K562 (cell line): ENCODE measurements around the gene HSPB6. TPM values are rescaled to one million over a fixed set of nuclear protein-coding genes. Genes with fewer than 3 reads are reported as not detected.

Source experiments
- MAZ ChIP-seq, 2 experiments: fragments of 450-650 bp in 1 of 2; sonication (generic) in 1 of 2; formaldehyde crosslinking; IDR thresholded peaks in 1 of 2; conservative IDR thresholded peaks in 1 of 2; 2 replicates each; pipeline versions ENCODE4 v1.4.0 to v1.5.0; 2020; ENCODE audit warnings: mild to moderate bottlenecking in 1 of 2, missing genetic modification reagents in 1 of 2
- NR1H2 ChIP-seq: sonication (generic); formaldehyde crosslinking; IDR thresholded peaks from 2 replicates; pipeline ENCODE4 v1.4.0; 2020; ENCODE audit warnings: mild to moderate bottlenecking, missing genetic modification reagents
- SOX6 ChIP-seq: fragments of 450-650 bp; IDR thresholded peaks from 2 replicates; pipeline ENCODE4 v1.6.1; 2014; ENCODE audit warnings: mild to moderate bottlenecking
- SREBF1 ChIP-seq: fragments of 150-350 bp; IDR thresholded peaks from 2 replicates; pipeline ENCODE4 v1.6.1; 2014; ENCODE audit warnings: antibody characterized with exemption, low read depth, low read length, borderline replicate concordance
- WHSC1 ChIP-seq: IDR thresholded peaks from one replicate; pipeline ENCODE4 v1.6.1; 2012; ENCODE audit warnings: low read length, control low read depth, inconsistent platforms
- polyA plus RNA-seq, 8 experiments: library from polyadenylated mRNA; depleted of rRNA in 4 of 8; stranded (reverse) in 5 of 8; unstranded in 3 of 8; fragments of >200 nt; fragmentation: Nextera tagmentation in 2 of 8; fragmentation: Illumina TruSeq in 1 of 8; extraction: Ambion mirVana in 2 of 8; extraction: Trizol in 1 of 8; gene quantifications; 2 replicates each; pipeline versions ENCODE4 v1.2.1 to v1.2.3, GENCODE V29; 2011 to 2014; ENCODE audit warnings: inconsistent platforms in 1 of 8, missing spikeins in 1 of 8
- total RNA-seq, 7 experiments: library from RNA; depleted of rRNA in 6 of 7; stranded (reverse); fragments of >200 nt in 6 of 7; fragmentation: Illumina TruSeq in 2 of 7; extraction: Trizol in 2 of 7; gene quantifications; 2 replicates each; pipeline versions ENCODE4 v1.2.1 to v1.2.3, GENCODE V29; 2011 to 2021; ENCODE audit warnings: low replicate concordance in 1 of 7
- TF ChIP-seq, protein P1 (sequence below), 2 experiments: fragments of 450-650 bp in 1 of 2; sonication (generic) in 1 of 2; formaldehyde crosslinking in 1 of 2; IDR thresholded peaks; 2 replicates each; pipeline versions ENCODE4 v1.7.1 to v1.9.0; 2016 to 2022; ENCODE audit warnings: inconsistent platforms in 1 of 2, mild to moderate bottlenecking in 1 of 2, missing genetic modification reagents in 1 of 2
- TF ChIP-seq, protein P2 (sequence below), 2 experiments: fragments of 450-650 bp; IDR thresholded peaks; 2 replicates each; pipeline ENCODE4 v1.6.1; 2016; ENCODE audit warnings: mild to moderate bottlenecking in 2 of 2, borderline replicate concordance in 1 of 2, low read depth in 1 of 2, moderate library complexity in 1 of 2

Gene HSPB6
- total and polyA plus RNA-seq, 9 of the 15 experiments (the other 6 are each of a cell fraction or from before 2014, with no cell fraction given): 0.55 TPM; not detected in 8

DNA sequence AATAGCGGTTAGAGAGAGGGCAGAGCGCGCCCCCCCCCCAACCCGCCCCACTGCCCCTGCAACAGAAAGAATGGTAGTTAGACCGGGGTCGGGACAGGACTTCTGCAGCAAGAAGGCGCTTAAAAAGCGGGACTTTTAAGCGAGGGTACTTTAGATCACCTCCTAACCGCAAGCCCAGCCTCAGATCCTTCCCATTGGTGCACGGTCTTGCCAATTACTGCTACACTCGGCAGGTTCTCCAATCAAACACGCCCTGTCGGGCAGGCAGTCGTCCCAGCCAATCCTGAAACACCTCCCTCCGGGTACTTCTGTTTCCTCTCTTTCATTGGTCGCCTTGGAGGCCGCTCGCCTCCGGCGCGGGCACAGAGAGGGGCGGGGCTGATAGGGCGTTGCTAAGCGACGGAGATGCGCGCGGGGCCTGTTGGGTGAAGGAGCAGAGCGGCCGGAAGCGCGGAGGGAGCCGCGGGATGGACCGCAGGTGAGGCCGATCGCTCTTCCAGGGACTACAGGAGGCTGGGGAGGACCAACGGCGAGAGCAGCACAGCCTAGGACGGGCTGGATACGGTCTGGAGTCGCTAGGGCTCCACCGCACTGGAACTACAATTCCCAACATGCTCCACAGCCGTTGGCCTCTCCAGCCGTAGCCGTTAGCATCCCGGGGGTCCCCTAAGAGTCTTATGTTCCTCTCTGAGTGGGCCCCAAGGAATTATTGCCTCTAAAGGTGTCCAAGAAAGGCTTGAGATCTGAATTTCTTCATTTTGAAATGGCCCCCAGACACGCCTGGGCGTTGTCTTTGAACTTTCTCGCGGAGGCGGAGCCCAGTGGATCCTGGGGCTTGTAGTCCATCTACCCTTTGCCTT, 1.1 kb upstream of the HSPB6 start, which contains the start of gene PROSER3 (continued):
- TF ChIP-seq, protein P1, sequence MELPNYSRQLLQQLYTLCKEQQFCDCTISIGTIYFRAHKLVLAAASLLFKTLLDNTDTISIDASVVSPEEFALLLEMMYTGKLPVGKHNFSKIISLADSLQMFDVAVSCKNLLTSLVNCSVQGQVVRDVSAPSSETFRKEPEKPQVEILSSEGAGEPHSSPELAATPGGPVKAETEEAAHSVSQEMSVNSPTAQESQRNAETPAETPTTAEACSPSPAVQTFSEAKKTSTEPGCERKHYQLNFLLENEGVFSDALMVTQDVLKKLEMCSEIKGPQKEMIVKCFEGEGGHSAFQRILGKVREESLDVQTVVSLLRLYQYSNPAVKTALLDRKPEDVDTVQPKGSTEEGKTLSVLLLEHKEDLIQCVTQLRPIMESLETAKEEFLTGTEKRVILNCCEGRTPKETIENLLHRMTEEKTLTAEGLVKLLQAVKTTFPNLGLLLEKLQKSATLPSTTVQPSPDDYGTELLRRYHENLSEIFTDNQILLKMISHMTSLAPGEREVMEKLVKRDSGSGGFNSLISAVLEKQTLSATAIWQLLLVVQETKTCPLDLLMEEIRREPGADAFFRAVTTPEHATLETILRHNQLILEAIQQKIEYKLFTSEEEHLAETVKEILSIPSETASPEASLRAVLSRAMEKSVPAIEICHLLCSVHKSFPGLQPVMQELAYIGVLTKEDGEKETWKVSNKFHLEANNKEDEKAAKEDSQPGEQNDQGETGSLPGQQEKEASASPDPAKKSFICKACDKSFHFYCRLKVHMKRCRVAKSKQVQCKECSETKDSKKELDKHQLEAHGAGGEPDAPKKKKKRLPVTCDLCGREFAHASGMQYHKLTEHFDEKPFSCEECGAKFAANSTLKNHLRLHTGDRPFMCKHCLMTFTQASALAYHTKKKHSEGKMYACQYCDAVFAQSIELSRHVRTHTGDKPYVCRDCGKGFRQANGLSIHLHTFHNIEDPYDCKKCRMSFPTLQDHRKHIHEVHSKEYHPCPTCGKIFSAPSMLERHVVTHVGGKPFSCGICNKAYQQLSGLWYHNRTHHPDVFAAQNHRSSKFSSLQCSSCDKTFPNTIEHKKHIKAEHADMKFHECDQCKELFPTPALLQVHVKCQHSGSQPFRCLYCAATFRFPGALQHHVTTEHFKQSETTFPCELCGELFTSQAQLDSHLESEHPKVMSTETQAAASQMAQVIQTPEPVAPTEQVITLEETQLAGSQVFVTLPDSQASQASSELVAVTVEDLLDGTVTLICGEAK (IDR thresholded peaks at IDR 0.05): peak; percentile 76
- TF ChIP-seq, protein P1 (CRISPR knock-in tag; IDR thresholded peaks at IDR 0.05): no peak
- TF ChIP-seq NR1H2 (CRISPR knock-in tag) (no peak), WHSC1 (no peak), MAZ (CRISPR knock-in tag; conservative IDR thresholded peaks at IDR 0.05 in 1 of 2, IDR thresholded peaks at IDR 0.05 in 1 of 2) (peak; percentile 62 to 77), SOX6 (no peak), SREBF1 (no peak; the same call in 1 of the 2 replicates)
- TF ChIP-seq, protein P2, sequence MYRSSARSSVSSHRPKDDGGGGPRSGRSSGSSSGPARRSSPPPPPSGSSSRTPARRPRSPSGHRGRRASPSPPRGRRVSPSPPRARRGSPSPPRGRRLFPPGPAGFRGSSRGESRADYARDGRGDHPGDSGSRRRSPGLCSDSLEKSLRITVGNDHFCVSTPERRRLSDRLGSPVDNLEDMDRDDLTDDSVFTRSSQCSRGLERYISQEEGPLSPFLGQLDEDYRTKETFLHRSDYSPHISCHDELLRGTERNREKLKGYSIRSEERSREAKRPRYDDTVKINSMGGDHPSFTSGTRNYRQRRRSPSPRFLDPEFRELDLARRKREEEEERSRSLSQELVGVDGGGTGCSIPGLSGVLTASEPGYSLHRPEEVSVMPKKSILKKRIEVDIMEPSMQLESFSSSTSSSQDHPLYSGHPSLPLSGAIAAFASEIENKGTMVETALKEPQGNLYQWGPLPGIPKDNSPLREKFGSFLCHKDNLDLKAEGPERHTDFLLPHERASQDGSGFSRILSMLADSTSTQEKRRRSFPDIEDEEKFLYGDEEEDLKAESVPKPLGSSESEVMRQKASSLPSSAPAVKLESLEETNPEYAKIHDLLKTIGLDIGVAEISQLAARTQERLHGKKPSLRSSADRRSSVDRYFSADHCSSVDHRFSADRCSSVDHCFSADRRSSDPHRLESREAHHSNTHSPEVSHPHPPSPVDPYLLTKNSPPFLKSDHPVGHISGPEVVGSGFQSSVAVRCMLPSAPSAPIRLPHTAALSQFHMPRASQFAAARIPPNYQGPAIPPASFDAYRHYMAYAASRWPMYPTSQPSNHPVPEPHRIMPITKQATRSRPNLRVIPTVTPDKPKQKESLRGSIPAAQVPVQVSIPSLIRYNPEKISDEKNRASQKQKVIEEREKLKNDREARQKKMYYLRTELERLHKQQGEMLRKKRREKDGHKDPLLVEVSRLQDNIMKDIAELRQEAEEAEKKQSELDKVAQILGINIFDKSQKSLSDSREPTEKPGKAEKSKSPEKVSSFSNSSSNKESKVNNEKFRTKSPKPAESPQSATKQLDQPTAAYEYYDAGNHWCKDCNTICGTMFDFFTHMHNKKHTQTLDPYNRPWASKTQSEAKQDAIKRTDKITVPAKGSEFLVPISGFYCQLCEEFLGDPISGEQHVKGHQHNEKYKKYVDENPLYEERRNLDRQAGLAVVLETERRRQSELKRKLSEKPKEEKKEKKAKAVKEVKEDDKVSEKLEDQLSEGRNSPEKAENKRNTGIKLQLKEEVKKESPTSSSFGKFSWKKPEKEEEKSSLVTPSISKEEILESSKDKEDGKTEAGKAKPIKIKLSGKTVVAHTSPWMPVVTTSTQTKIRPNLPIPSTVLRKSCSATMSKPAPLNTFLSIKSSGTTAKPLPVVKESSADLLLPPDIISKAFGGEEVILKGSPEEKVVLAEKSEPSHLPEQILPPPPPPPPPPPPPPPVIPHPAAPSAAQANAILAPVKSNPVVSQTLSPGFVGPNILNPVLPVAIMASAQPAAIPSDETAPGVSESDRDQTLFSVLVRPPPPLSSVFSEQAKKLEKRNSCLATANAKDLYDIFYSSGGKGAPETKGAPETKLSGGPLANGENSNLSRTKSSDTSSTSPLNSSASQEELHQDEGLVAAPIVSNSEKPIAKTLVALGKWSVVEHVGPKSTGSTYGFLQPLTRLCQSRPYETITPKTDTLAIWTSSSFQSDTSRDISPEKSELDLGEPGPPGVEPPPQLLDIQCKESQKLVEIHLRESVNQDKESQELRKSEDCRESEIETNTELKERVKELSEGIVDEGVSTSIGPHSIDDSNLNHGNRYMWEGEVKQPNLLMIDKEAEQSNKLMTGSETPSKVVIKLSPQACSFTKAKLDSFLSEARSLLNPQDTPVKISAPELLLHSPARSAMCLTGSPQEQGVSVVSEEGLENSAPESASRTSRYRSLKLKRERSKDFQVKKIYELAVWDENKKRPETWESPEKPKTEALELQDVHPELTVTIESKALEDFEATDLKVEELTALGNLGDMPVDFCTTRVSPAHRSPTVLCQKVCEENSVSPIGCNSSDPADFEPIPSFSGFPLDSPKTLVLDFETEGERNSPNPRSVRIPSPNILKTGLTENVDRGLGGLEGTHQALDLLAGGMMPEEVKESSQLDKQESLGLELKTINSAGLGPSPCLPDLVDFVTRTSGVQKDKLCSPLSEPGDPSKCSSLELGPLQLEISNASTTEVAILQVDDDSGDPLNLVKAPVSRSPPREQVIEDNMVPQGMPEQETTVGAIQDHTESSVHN (IDR thresholded peaks at IDR 0.05; ENCODE audit: borderline replicate concordance in 1 of 2, low read depth in 1 of 2): no peak
